22Rv1 (cell line): Measurements from ENCODE around the gene IGFL4.

ENCODE experiments used
- ZFX ChIP-seq: fragments of 450-650 bp; IDR thresholded peaks from 2 replicates; pipeline ENCODE4 v1.6.1; 2017; ENCODE audit warnings: antibody characterized with exemption, borderline replicate concordance
- TF ChIP-seq, protein P1 (sequence below): fragments of 450-650 bp; IDR thresholded peaks from 2 replicates; pipeline ENCODE4 v1.5.1; 2017; ENCODE audit warnings: mild to moderate bottlenecking

DNA sequence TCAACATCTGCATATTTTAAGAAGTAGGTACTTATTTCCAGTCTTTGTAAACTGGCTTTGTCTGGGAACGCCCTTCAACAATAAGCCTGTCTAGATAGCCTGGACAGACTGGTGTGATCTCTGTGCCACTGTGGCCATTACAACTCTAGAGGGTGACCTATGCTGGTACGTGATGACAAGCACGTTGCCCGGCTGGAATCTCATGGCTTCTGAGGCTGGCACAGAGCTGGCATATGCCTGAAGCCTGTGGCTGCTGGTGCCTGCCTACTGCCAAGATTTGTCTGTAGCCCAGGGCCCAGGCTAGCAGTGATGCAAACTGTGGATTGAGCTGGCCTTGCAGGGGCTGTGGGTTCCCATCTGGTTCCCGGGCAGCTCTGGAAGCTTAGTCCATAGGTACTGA, 49.6 kb upstream of the IGFL4 start:
- TF ChIP-seq, protein P1, sequence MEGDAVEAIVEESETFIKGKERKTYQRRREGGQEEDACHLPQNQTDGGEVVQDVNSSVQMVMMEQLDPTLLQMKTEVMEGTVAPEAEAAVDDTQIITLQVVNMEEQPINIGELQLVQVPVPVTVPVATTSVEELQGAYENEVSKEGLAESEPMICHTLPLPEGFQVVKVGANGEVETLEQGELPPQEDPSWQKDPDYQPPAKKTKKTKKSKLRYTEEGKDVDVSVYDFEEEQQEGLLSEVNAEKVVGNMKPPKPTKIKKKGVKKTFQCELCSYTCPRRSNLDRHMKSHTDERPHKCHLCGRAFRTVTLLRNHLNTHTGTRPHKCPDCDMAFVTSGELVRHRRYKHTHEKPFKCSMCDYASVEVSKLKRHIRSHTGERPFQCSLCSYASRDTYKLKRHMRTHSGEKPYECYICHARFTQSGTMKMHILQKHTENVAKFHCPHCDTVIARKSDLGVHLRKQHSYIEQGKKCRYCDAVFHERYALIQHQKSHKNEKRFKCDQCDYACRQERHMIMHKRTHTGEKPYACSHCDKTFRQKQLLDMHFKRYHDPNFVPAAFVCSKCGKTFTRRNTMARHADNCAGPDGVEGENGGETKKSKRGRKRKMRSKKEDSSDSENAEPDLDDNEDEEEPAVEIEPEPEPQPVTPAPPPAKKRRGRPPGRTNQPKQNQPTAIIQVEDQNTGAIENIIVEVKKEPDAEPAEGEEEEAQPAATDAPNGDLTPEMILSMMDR: no peak
- no peak for TF ChIP-seq ZFX
